Activated effector memory CD4-positive, alpha-beta T cell treated with Interleukin-2 at 50 U/mL for 16 hours (primary cell): ENCODE results near the gene PRDM13.
"Not testable (repeated sequence)": the region's sequence is repeated elsewhere in the genome, so short reads cannot be mapped to it uniquely, and the experiment has no call there.

ENCODE experiments used
- DNase-seq: peaks from one replicate; pipeline ENCODE4 v3.0.0-alpha.2; 2020

Gene PRDM13

DNA sequence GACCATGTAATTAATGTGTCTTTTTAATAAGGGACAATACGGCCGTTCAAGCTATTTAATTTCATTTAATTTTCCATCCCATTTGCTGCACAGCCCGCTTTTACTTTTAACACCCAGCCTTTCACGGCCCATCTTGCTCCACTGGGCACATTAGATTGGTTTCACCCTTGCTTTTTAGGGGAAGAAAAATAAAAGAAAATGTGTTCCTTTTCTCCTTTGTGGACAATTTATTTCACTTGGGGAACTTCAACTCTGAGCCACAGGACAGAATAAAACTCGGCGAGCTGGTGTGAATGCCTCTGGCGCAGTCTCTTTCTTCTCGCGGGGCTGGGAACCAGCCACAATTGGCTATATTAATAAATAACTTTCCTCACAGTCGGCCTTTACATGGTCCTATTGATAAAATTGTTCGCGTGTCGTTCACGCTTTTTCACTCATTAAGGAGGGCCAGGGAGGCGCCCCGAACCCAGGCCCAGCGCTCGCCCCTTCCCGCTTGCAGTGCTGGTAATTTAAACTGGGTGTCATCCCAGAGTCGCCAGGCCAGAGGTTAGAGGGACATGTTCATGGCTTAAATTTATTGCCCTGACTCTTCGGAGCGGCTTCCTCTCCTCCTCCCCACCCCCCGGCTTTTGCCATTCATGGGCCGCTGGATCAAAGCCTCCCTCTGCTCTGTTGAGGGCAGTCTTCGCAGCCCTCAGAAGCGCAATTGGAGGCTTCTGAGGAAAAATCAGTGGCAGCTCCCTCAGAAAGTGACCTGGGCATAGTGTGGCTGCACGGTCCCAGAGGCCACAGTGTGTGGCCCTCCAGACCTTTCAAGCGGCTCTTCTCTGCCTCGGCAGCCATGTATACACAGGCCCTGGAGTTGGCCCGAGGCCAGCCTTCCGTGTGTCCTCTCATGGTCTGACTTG, 2.2 kb upstream of the PRDM13 start:
- no peak for DNase-seq

DNA sequence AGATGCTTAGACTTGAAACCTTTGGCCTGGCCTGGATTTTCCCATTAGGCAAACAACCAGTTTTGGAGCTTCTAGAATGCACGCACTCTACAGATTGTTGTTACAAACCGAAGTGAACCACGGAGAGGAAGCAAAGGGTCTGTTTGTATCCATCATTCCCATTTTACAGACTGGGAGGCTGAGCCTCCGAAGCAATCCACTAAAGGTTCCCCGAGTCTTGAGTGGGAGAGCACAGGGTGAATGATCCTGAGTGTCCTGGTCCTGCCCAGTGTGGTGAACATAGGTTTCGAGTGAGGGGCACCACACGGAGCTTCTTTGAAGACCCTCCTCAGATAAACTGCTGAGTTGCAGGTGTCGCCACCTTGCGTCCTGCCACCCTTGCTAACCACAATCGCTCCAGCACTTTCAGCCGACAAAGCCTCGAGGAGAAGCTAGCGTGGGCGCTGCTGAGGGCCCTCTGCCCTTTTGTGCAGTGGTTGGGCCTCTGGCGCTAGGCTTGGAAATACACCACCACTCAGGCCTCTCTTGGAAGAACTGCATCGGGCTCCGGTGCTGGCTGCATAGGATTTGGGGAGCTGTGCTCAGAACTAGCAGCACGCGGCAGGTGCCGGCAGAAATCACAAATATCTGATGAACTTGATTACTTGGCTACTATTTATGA, 1.4 kb upstream of the PRDM13 start:
- no peak for DNase-seq

DNA sequence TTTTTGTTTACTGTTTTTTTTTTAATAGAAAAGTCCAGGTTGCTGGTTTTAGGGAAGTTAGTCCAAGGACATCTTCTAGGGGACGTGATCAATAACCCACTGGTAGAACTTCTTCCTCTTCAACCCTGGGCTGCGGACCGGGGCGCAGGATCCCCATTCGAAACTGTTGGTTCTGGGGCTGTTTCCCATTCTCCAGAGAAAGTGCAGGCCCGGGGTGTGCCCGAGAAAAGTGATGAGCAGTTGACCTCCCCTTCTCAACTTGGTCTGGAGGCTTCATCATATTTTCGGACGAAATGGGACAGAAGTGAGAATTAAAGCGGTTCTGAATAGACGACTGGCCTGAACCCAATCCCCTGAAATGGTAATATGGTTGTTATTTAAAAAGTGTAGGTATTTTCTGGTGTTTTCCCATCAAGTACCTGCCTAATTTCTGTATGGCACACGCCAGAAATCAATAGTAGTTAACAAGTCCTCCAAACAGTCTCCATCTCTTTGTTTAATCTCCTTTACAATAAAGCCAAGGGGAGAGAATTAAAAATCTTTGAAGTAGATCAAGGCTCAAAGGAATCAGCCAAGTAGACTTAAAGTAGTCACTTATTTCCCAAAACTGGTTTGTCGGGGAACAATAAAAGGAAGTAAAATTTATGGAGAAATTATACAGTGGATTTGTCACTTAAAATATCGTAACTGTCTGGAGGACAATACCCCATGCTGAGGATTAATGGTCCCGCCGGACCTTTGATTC, 550 bp upstream of the PRDM13 start:
- DNase-seq = no peak

DNA sequence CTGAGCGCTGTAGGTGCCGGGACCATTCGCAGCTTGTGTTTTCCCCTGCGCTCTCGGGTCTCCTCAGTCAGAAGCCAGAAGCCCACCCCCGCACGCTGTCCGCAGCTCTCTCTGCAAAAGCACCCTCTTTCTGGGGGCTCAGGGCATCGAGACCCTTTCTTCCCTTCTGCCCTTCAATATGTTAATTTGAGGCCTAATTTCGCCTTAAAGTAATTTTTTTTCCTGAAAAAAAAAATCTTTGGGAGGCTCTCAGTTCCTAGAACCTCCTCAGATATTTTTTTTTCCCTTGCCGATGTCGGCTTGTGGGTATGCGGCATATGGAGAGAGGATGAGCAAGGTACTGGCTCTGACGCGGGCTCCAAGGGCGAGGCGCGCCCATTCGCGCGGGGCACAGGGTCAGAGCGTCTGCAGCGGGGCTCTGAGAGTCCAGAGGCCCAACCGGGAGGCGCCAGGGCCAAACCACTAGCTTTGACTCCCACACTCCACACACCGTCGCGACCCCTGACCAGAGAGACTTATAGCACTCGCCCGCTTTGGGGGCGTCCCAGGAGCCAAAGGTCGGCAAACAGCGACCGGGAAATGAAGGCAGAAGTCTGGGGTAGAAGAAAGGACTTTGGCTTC, 893 bp downstream of the PRDM13 start:
- no peak for DNase-seq

DNA sequence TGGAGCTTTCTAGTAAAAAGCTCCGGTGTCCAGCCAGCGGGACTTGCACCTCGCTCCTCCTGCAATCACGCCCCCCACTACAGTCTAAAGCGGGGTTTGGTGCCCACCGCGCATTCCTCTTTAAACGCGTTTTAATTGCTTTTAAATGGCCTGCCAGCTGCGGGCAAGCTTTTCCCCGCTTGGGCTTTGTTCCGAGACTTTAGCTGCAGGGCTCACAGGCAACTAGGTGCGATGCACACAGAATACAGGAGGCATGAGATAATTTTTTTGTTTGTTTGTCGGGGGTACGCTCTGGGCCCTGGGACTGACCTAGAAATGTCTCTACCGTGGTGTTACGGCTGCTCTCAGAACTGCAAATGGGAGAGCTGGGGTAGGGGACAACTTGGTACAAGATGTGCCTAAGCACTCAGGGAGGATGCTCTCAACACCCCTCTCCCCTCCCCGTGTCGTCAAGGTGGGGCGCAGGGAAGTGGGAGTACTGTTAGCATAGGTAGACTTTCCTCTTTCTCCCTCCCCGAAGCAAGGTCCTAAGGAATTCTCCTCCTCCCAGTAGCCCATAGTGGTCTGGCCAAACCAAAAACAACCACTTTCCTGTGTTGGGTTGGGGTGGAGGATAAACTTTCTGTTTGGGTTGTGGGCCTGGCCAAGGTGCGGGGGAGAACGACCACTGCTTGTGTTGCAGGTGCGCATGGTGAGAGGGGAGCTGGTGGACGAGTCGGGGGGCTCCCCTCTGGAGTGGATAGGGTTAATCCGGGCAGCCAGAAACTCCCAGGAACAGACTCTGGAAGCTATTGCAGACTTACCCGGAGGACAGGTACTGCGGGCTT, 1.6 kb downstream of the PRDM13 start:
- no peak for DNase-seq

DNA sequence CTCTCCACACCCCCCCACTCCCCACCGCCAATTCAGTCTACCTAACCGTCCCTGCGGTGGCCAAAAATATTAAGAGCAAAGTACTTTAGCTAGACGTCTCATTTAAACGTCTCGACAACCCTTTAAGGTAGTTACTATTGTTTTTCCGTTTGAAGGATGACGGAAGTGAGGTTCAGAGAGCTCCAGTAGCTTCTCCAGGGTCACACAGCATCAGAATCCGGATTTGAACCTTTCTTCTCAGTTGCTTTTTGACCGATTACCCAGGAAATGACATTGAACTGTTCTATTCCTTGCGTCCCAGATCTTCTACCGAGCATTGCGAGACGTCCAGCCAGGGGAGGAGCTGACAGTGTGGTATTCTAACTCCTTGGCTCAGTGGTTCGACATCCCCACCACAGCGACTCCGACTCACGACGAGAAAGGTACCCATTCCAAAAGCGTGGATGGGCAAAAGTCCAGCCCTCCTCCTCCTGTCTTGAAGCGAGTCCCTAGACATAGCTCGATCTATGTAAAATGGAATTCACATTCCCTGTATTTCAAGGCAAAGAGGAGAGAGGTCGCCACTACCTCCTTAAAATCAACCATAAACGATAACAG, 2.4 kb downstream of the PRDM13 start:
- DNase-seq = no peak

DNA sequence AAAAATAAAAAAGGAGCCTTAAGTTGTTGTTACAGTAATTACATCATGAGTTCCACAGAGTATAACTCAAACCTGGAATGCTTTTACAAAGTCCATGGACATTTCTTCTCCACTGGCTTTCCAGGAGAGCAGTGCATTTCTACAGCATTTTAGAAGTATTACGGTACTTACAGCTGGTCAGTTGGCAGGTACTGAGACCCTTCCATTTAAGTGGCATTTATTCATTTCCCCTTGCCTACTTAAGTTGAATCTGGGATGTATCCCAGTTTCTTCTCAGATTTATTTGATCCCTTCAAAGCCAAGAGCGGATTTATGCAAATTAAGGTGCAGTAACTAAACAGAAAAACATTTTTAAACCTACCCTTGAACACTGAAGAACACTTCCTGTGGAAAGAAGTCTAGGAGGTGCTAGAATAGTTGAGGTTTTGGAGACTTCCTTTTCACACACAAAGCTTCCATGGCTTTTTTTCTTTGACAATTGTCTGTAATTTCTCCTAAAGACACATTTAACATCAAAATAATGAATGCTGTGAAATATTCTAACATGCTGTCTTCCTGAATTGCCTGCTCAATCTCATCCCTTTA, 3.4 kb downstream of the PRDM13 start:
- no peak for DNase-seq

DNA sequence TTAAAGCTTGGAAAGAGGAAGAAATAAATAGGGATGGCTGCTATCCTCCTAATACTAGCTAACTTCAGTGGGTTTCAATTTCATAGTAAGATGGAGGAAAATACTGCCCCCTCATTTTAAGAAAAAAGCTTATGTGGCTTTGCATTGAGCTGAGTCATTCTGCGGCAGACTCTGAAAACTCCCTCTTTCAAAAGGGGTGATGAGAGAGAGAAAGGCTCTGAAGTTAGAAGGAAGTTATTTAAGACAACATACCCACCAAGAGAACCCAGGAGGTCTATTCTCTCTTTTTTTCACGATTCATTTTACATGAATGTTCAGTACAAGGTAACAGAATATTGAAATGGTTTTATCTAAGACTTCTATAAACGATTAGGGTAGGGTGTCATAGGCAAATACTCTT, 4.5 kb downstream of the PRDM13 start:
- DNase-seq = no peak

DNA sequence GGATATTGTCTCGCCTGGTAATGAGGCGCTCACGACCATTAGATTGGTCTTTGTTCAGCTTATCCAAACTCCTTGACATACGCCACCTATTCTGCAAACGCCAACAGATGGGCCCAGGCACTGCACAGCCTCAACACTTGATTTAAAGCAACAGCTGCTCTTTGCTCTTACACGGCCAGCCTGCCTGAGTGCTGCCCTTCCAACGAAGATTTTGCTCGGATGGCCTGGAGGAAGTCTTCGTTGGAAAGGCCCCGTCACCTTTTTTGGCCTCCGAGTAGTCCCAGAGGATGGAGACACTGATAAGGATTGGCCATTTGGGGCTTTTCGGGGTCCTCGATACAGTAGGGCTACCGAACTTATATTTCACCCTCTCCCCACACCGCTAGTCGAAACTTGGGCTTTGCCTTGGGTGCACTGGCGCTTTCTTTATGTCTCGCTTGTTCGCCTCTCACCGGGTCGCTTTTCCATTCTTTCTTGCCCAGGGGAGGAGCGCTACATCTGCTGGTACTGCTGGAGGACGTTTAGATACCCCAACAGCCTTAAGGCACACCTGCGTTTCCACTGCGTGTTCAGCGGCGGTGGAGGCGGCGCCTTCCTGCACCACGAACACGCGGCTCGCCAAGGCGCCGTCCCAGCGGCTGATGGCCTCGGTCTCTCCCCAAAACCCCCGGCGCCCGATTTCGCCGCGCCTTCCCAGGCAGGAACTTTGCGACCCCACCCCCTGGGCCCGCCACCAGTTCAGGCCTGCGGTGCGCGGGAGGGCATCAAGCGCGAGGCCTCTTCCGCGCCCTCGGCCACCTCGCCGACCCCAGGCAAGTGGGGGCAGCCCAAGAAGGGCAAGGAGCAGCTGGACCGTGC, 6.1 kb downstream of the PRDM13 start:
- DNase-seq = no peak

DNA sequence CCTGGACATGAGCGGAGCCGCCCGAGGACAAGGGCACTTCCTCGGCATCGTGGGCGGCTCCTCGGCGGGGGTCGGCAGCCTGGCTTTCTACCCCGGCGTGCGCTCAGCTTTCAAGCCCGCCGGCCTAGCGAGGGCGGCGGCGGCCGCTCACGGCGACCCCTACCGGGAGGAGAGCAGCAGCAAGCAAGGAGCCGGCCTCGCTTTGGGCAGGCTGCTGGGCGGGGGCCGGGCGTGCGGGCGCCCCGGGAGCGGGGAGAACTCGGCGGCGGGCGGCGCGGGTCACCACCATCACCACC, 6.7 kb downstream of the PRDM13 start:
- no peak for DNase-seq

DNA sequence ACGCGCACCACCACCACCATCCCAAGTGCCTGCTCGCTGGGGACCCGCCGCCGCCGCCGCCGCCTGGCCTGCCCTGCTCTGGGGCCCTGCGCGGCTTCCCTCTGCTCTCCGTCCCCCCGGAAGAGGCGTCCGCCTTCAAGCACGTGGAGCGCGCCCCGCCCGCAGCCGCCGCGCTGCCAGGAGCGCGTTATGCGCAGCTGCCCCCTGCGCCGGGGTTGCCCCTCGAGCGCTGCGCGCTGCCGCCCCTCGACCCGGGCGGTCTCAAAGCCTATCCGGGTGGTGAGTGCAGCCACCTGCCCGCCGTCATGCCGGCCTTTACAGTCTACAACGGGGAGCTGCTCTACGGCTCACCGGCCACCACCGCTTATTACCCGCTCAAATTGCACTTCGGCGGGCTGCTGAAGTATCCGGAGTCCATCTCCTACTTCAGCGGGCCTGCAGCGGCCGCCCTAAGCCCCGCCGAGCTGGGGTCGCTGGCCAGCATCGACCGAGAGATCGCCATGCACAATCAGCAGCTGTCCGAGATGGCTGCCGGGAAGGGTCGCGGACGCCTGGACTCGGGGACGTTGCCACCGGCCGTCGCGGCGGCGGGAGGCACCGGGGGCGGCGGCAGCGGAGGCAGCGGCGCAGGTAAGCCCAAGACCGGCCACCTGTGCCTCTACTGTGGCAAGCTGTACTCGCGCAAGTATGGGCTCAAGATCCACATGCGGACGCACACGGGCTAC, 7.2 kb downstream of the PRDM13 start:
- DNase-seq = no peak

DNA sequence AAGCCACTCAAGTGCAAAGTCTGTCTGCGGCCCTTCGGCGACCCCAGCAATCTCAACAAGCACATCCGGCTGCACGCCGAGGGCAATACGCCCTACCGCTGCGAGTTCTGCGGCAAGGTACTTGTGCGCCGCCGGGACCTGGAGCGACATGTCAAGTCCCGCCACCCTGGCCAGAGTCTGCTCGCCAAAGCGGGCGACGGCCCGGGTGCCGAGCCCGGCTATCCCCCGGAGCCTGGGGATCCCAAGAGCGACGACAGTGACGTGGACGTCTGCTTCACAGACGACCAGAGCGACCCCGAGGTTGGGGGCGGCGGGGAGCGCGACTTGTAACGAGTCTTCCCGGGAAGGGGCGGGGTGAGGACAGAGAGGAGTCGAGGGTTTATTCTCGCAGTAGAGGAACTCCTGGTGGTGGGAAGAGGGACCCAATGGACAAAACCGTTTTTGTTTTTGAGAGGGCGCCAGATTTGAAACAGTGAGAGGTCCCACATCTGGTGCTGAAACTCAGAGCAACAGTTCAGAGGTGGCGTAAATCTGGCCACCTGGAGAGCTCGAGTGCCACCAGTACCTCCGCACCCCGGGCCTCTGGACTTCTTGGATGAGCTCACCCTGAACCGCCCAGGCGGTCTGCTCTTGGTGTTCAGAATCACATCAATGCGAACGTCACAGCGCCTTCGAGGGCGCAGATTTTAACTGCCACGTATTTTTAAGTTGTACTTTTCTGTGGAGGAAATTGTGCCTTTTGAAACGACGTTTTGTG, 8.0 kb downstream of the PRDM13 start:
- no peak for DNase-seq

DNA sequence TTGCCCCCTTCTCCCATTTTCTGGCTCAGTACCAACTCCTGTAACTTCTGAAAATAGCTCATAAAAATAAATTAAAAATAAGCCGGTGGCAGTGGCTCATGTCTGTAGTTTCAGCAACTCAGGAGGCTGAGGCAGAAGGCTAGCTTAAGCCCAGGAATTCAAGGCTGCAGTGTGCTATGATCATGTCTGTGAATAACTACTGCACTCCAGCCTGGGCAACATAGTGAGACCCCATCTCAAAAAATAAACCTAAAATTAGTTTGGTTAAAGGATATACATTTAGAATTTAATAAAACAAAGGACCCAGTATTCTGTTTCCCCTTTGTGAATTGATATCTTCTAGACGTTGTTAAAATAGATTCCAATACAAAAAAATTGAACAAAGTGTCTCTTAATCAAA, 10.5 kb downstream of the PRDM13 start:
- no peak for DNase-seq

DNA sequence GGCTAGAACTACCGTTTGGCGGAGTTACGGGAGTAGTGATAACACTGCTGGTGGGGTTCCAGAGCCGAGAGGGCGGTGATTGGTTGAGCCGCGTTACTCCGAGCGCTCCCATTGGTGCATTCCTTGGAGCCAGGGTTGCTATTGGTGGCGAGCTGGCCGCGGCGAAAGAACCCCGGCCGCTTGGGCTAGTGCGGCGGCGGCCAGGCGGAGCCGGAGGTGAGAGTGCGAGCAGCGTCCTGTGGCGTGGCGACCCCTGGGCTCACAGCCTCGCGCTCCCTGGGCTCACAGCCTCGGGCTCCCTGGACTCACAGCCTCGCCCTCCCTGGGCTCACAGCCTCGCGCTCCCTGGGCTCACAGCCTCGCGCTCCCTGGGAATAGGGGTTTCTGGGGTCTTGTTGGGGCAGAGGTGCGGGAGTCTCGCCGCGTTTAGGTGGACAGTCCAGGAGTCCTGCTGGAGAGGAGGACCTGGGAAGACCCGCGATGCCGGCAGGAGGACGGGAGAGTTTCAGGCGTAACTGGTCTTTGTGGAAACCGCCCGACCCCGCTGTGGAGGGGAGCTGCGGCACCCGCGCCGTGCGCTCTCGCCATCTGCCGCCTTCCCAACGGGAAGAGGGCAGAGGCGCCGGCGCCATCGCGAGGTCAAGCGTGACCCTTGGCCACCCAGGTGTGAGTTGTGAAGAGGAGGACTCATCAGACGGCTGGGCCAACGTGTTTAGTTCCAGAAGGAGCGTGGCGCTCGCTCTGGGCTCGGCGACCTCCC, 12.2 kb downstream of the PRDM13 start:
- no peak for DNase-seq

DNA sequence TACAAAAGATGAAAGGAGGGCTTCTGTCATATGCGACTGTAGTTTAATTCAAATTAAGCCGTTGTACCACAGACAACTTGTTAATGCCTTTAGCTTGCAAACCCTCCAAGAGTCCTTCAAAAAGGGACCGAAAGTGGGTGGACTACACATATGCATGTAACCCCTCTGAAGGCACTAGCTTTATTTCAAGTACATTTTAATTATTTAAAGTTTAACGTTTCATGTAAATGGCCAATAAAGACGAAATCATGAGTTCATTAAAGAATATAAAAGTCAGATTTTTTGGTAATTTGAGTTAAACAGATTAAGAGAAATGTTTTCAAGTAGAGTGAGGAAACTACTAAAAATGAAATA, 12.8 kb downstream of the PRDM13 start:
- no peak for DNase-seq

DNA sequence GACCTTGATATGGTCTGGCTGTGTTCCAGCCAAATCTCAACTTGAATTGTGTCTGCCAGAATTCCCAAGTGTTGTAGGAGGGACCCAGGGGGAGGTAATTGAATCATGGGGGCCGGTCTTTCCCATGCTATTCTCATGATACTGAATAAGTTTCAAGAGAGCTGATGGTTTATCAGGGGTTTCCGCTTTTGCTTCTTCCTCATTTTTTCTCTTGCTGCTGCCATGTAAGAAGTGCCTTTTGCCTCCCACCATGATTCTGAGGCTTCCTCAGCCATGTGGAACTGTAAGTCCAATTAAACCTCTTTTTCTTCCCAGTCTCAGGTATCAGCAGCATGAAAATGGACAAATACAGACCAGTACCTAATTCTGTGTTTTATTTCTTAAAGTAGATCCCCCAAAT, 15.4 kb downstream of the PRDM13 start:
- DNase-seq = not testable (repeated sequence)

DNA sequence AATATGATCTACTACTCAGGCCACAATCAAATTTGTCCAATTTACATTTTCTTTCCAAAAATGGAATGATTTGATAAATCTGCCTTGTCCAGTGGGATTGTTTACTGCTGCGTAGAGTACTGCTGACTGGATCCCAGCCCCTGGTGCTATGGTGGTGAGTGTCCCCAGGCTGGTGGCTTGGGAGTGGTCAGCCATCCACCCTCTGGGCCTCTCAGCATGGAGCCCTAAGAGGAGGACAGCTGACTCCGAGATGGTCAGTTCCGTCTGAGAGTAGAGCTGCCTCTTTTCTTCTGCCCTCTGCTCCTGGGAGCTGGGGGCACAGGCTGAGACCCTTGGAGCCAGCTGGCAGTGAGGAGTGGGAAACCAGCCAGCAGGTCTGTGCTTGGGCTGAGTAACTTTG, 22.7 kb downstream of the PRDM13 start:
- DNase-seq = no peak

DNA sequence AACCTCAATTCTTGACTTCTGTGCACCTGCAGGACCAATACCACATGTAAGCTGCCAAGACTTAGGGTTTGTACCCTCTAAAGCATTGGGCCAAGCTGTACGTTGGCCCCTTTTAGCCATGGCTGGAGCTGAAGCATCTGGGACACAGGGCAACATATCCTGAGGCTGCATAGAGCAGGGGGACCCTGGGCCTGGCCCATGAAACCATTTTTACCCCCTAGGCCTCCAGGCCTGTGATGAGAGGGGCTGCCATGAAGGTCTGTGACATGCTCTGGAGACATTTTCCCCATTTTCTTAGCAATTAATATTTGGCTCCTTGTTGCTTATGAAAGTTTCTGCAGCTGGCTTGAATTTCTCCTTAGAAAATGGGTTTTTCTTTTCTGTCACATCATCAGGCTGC, 31.0 kb downstream of the PRDM13 start:
- no peak for DNase-seq

DNA sequence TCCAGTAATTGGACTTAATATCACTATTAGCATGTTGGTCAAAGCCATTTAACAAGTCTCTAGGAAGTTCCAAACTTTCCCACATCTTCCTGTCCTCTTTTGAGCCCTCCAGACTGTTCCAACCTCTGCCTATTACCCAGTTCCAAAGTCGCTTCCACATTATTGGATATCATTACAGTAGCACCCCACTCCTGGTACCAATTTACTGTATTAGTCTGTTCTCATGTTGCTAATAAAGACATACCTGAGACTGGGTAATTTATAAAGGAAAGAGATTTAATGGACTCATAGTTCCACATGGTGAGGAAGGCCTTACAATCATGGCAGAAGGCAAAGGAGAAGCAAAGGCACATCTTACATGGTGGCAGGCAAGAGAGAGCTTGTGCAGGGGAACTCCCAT, 31.7 kb downstream of the PRDM13 start:
- DNase-seq = not testable (repeated sequence)
